HCT116 (cell line): Measurements from ENCODE around the gene RPS24. TPM values are rescaled to one million over a fixed set of nuclear protein-coding genes. Genes with fewer than 3 reads are reported as not detected.

ENCODE experiments used
- ATAC-seq: fragments of 200-7000 bp; cut with Tn5 transposase; 2 replicates; pipeline ENCODE4 v1.9.1; 2020; ENCODE audit warnings: mild to moderate bottlenecking, moderate library complexity
- BruUV-seq: library from RNA; stranded (reverse); fragments of 400-500 nt; replicated peaks from 2 replicates; lab custom pipeline; 2021; lab: Mats Ljungman, UMichigan
- CTCF ChIA-PET: fragments of 300-600 bp; sonication (Branson Sonifier 250); formaldehyde crosslinking; loops from one replicate; lab custom pipeline; 2021; ENCODE audit warnings: antibody characterized with exemption; lab: Charles Lee
- POLR2A ChIA-PET: fragments of 300-600, 350-600 bp; sonication (Branson Sonifier 250); formaldehyde crosslinking; loops from one replicate; lab custom pipeline; 2021; ENCODE audit warnings: antibody characterized with exemption; lab: Charles Lee
- RAD21 ChIA-PET, 2 experiments: fragments of 300-600 bp; sonication (Branson Sonifier 250); formaldehyde crosslinking; loops; one replicate each; lab custom pipeline; 2023; ENCODE audit warnings: low total read pairs in 2 of 2; ENCODE audit not compliant: uncharacterized antibody in 2 of 2, unreplicated experiment in 2 of 2, low non-redundant PET in 1 of 2; lab: Charles Lee
- DNase-seq: peaks from one replicate; pipeline ENCODE4 v3.0.0-alpha.2; 2010; ENCODE audit warnings: low read depth, low spot score
- H2AFZ ChIP-seq: fragments of 200-600 bp; shearing (Covaris generic), sonication (generic); 2 replicates; pipeline ENCODE4 v1.6.1; 2017; ENCODE audit warnings: low read depth, mixed run types, mixed read lengths, antibody characterized with exemption, low read length; ENCODE audit not compliant: poor library complexity, severe bottlenecking
- H3K27ac ChIP-seq: 2 replicates; pipeline ENCODE4 v1.5.1; 2012; ENCODE audit warnings: low read depth, low read length
- H3K27me3 ChIP-seq: fragments of 200-600 bp; sonication (generic); 2 replicates; pipeline ENCODE4 v1.6.1; 2016; ENCODE audit warnings: mixed run types, low read length, mixed read lengths; ENCODE audit not compliant: insufficient read depth
- H3K36me3 ChIP-seq, 2 experiments: fragments of 200-500 bp in 1 of 2; fragments of 200-600 bp in 1 of 2; sonication (Bioruptor generic) in 1 of 2; sonication (generic) in 1 of 2; 2 replicates each; pipeline versions ENCODE4 v1.5.1 to v1.6.1; 2014 to 2016; ENCODE audit warnings: low read length in 2 of 2, inconsistent platforms in 1 of 2, mixed read lengths in 1 of 2, mixed run types in 1 of 2; ENCODE audit not compliant: insufficient read depth in 2 of 2, control insufficient read depth in 1 of 2
- H3K4me1 ChIP-seq, 2 experiments: fragments of 200-600 bp in 1 of 2; sonication (generic) in 1 of 2; 2 replicates each; pipeline versions ENCODE4 v1.5.1 to v1.6.1; 2012 to 2017; ENCODE audit warnings: low read length in 2 of 2, inconsistent platforms in 1 of 2, mild to moderate bottlenecking in 1 of 2, mixed read lengths in 1 of 2, mixed run types in 1 of 2, moderate library complexity in 1 of 2; ENCODE audit not compliant: insufficient read depth in 2 of 2, control insufficient read depth in 1 of 2
- H3K4me2 ChIP-seq: fragments of 200-600 bp; sonication (generic); 2 replicates; pipeline ENCODE4 v1.6.1; 2017; ENCODE audit warnings: mixed run types, low read length, mixed read lengths
- H3K4me3 ChIP-seq, 2 experiments: fragments of 200-600 bp in 1 of 2; sonication (generic) in 1 of 2; replicated peaks in 1 of 2; 2 replicates each; pipeline ENCODE4 v1.5.1; 2011 to 2016; ENCODE audit warnings: low read length in 2 of 2, control low read depth in 1 of 2, low read depth in 1 of 2, mild to moderate bottlenecking in 1 of 2, mixed read lengths in 1 of 2, mixed run types in 1 of 2
- H3K79me2 ChIP-seq: fragments of 200-600 bp; sonication (generic); 2 replicates; pipeline ENCODE4 v1.6.1; 2017; ENCODE audit warnings: mild to moderate bottlenecking, mixed run types, low read length, moderate library complexity, mixed read lengths; ENCODE audit not compliant: insufficient read depth
- H3K9ac ChIP-seq: fragments of 200-600 bp; sonication (generic); 2 replicates; pipeline ENCODE4 v1.6.1; 2016; ENCODE audit warnings: low read length, mixed read lengths
- H3K9me2 ChIP-seq: fragments of 200-600 bp; sonication (generic), shearing (Covaris generic); 2 replicates; pipeline ENCODE4 v1.6.1; 2017; ENCODE audit warnings: mixed run types, mild to moderate bottlenecking, moderate library complexity; ENCODE audit not compliant: insufficient read depth
- H3K9me3 ChIP-seq, 2 experiments: fragments of 200-500 bp in 1 of 2; fragments of 200-600 bp in 1 of 2; sonication (Bioruptor generic) in 1 of 2; sonication (generic) in 1 of 2; 2 replicates each; pipeline ENCODE4 v1.6.1; 2014 to 2017; ENCODE audit warnings: low read length in 2 of 2, mixed read lengths in 2 of 2, inconsistent platforms in 1 of 2, low read depth in 1 of 2, mild to moderate bottlenecking in 1 of 2, mixed run types in 1 of 2, moderate library complexity in 1 of 2; ENCODE audit not compliant: control insufficient read depth in 1 of 2, insufficient read depth in 1 of 2
- H4K20me1 ChIP-seq: fragments of 200-600 bp; sonication (generic), shearing (Covaris generic); 2 replicates; pipeline ENCODE4 v1.6.1; 2017; ENCODE audit warnings: mixed run types, mild to moderate bottlenecking, moderate library complexity; ENCODE audit not compliant: insufficient read depth
- CEBPB ChIP-seq: IDR thresholded peaks from 2 replicates; pipeline ENCODE4 v1.6.1; 2012; ENCODE audit warnings: low read depth
- CTCF ChIP-seq, 3 experiments: fragments of 200-600 bp in 1 of 3; sonication (generic) in 1 of 3; IDR thresholded peaks in 2 of 3; conservative IDR thresholded peaks in 1 of 3; 2 replicates each; pipeline ENCODE4 v1.5.1; 2012 to 2017; ENCODE audit warnings: low read depth in 2 of 3, low read length in 2 of 3, antibody characterized with exemption in 1 of 3, borderline replicate concordance in 1 of 3, control low read depth in 1 of 3, mild to moderate bottlenecking in 1 of 3, mixed read lengths in 1 of 3, mixed run types in 1 of 3, moderate library complexity in 1 of 3; ENCODE audit not compliant: insufficient read depth in 1 of 3
- EGR1 ChIP-seq: IDR thresholded peaks from 2 replicates; pipeline ENCODE4 v1.6.1; 2012; ENCODE audit warnings: low read depth
- ELF1 ChIP-seq: IDR thresholded peaks from 2 replicates; pipeline ENCODE4 v1.6.1; 2012; ENCODE audit warnings: low read depth, borderline replicate concordance
- JUND ChIP-seq: IDR thresholded peaks from 2 replicates; pipeline ENCODE4 v1.6.1; 2012
- MAX ChIP-seq: IDR thresholded peaks from 2 replicates; pipeline ENCODE4 v1.6.1; 2012
- POLR2AphosphoS5 ChIP-seq: IDR thresholded peaks from 2 replicates; pipeline ENCODE4 v1.6.1; 2011; ENCODE audit warnings: mild to moderate bottlenecking, low read depth, low read length, moderate library complexity
- REST ChIP-seq: IDR thresholded peaks from 2 replicates; pipeline ENCODE4 v1.6.1; 2012; ENCODE audit warnings: low read depth
- SIN3A ChIP-seq: IDR thresholded peaks from 2 replicates; pipeline ENCODE4 v1.6.1; 2012; ENCODE audit warnings: low read depth
- SP1 ChIP-seq: IDR thresholded peaks from 2 replicates; pipeline ENCODE4 v1.6.1; 2012; ENCODE audit warnings: low read depth
- SRF ChIP-seq: IDR thresholded peaks from 2 replicates; pipeline ENCODE4 v1.6.1; 2012; ENCODE audit warnings: low read depth
- ZBTB33 ChIP-seq: IDR thresholded peaks from 2 replicates; pipeline ENCODE4 v1.6.1; 2011; ENCODE audit warnings: mild to moderate bottlenecking, low read length, moderate library complexity; ENCODE audit not compliant: insufficient replicate concordance; ENCODE audit errors: extremely low read depth
- ZFX ChIP-seq: fragments of 450-650 bp; IDR thresholded peaks from 2 replicates; pipeline ENCODE4 v1.6.1; 2017
- ZNF274 ChIP-seq: fragments of 200-500 bp; sonication (Bioruptor generic); IDR thresholded peaks from 2 replicates; pipeline ENCODE4 v1.6.1; 2014; ENCODE audit warnings: mild to moderate bottlenecking, low read depth, low read length, inconsistent platforms
- intact Hi-C: fragments of 100-400 bp; cut with micrococcal nuclease; formaldehyde crosslinking; loops from 2 replicates; pipeline ENCODE4 v1.10.0; 2022
- total RNA-seq: library from RNA; stranded (reverse); gene quantifications from one replicate; pipeline ENCODE4 v1.2.1, GENCODE V29; 2021; ENCODE audit not compliant: unreplicated experiment

Gene RPS24
- total RNA-seq, 1 experiment from 2014 or later = 1,764 TPM

- Histone ChIP-seq H3K4me2 (no peak overlapping the region), H3K9me2 (no peaks in the 10 kb centered on the region), H3K27ac (no peak overlapping the region), H2AFZ (no peak overlapping the region), H3K9me3 (no peaks in the 10 kb centered on the region)
- intact Hi-C loops = no loop called here
- no peak for DNase-seq
- ChIA-PET RAD21 (no interaction called here), CTCF (no interaction called here)
- no peak for ATAC-seq
- no peak for TF ChIP-seq CTCF (IDR thresholded peaks at IDR 0.05 in 2 of 3, conservative IDR thresholded peaks at IDR 0.05 in 1 of 3; ENCODE audit: borderline replicate concordance in 1 of 3, insufficient read depth in 1 of 3, low read depth in 2 of 3, low read length in 2 of 3)
- no peak for TF ChIP-seq REST
- TF ChIP-seq JUND = no peak
- no peak for TF ChIP-seq EGR1
- no peak for TF ChIP-seq SRF
- TF ChIP-seq SP1 = no peak
- TF ChIP-seq SIN3A = no peak
- TF ChIP-seq MAX = no peak
- TF ChIP-seq ZNF274 = no peak
- no peak for TF ChIP-seq ZFX
- TF ChIP-seq ZBTB33 = no peak
- TF ChIP-seq POLR2AphosphoS5 = no peak
- no peak for TF ChIP-seq CEBPB
- TF ChIP-seq ELF1 = no peak
- TF ChIP-seq, all 23 proteins: peak for 0
- H3K9ac ChIP-seq = no peak overlapping the region
- no peaks in the 10 kb centered on the region for H4K20me1 ChIP-seq
- no peaks in the 10 kb centered on the region for H3K36me3 ChIP-seq
- no peaks in the 10 kb centered on the region for H3K27me3 ChIP-seq
- no peaks in the 10 kb centered on the region for H3K79me2 ChIP-seq
- BruUV-seq = no TSS peak
- POLR2A ChIA-PET = no interaction called here
- no peaks in the 10 kb centered on the region for H3K4me1 ChIP-seq
- no peak overlapping the region for H3K4me3 ChIP-seq
Observed at GRCh38 chr10:78066012-78066411, 32.3 kb downstream of the RPS24 start.
